KOPT-K1 (cell line): ENCODE data around the gene VIT.
"Not testable (repeated sequence)": the region's sequence is repeated elsewhere in the genome, so short reads cannot be mapped to it uniquely, and the experiment has no call there.

Experiments
- H3K27ac ChIP-seq: fragments of 200-600 bp; sonication (generic); 2 replicates; pipeline ENCODE4 v1.5.1; 2016; ENCODE audit warnings: antibody characterized with exemption, mild to moderate bottlenecking, low read depth, low read length; ENCODE audit not compliant: poor library complexity, severe bottlenecking
- H3K36me3 ChIP-seq: fragments of 200-600 bp; sonication (generic); 2 replicates; pipeline ENCODE4 v1.5.1; 2017; ENCODE audit warnings: antibody characterized with exemption, mild to moderate bottlenecking, low read length, moderate library complexity; ENCODE audit not compliant: insufficient read depth
- H3K9me3 ChIP-seq: fragments of 200-600 bp; sonication (generic); 2 replicates; pipeline ENCODE4 v1.5.1; 2017; ENCODE audit warnings: antibody characterized with exemption, low read length, mild to moderate bottlenecking; ENCODE audit not compliant: insufficient read depth, poor library complexity, severe bottlenecking

VIT gene

GRCh38 chr2:36670881-36671595 is 25.5 kb upstream of the VIT start:
- Histone ChIP-seq H3K27ac (no peak overlapping the region), H3K36me3 (no peaks in the 10 kb centered on the region), H3K9me3 (no peaks in the 10 kb centered on the region)

GRCh38 chr2:36671731-36672130 is 24.8 kb upstream of the VIT start:
- Histone ChIP-seq H3K27ac (no peak overlapping the region), H3K9me3 (no peaks in the 10 kb centered on the region), H3K36me3 (no peaks in the 10 kb centered on the region)

- no peak overlapping the region for H3K27ac ChIP-seq
- H3K9me3 ChIP-seq, result no peaks in the 10 kb centered on the region
- no peaks in the 10 kb centered on the region for H3K36me3 ChIP-seq
Measured at GRCh38 chr2:36672199-36672598, 24.3 kb upstream of the VIT start.

- Histone ChIP-seq H3K9me3 (no peaks in the 10 kb centered on the region), H3K27ac (no peak overlapping the region), H3K36me3 (no peaks in the 10 kb centered on the region)
Measured at GRCh38 chr2:36675579-36676282, 20.8 kb upstream of the VIT start.

- Histone ChIP-seq H3K36me3 (no peaks in the 10 kb centered on the region), H3K27ac (no peak overlapping the region), H3K9me3 (no peaks in the 10 kb centered on the region)
Measured at GRCh38 chr2:36676364-36676763, 20.1 kb upstream of the VIT start.

GRCh38 chr2:36677386-36677785 is 19.1 kb upstream of the VIT start:
- Histone ChIP-seq H3K27ac (no peak overlapping the region), H3K36me3 (no peaks in the 10 kb centered on the region), H3K9me3 (no peaks in the 10 kb centered on the region)

GRCh38 chr2:36677996-36678605 is 18.4 kb upstream of the VIT start:
- no peak overlapping the region for H3K27ac ChIP-seq
- H3K9me3 ChIP-seq, result no peaks in the 10 kb centered on the region
- no peaks in the 10 kb centered on the region for H3K36me3 ChIP-seq

GRCh38 chr2:36678856-36679255 is 17.7 kb upstream of the VIT start:
- H3K9me3 ChIP-seq, result no peaks in the 10 kb centered on the region
- no peak overlapping the region for H3K27ac ChIP-seq
- no peaks in the 10 kb centered on the region for H3K36me3 ChIP-seq

GRCh38 chr2:36680012-36680411 is 16.5 kb upstream of the VIT start:
- Histone ChIP-seq H3K27ac (no peak overlapping the region), H3K9me3 (no peaks in the 10 kb centered on the region), H3K36me3 (no peaks in the 10 kb centered on the region)

- H3K36me3 ChIP-seq, result no peaks in the 10 kb centered on the region
- H3K9me3 ChIP-seq, result no peaks in the 10 kb centered on the region
- no peak overlapping the region for H3K27ac ChIP-seq
Measured at GRCh38 chr2:36682562-36682961, 13.9 kb upstream of the VIT start.

- Histone ChIP-seq H3K27ac (no peak overlapping the region), H3K36me3 (no peaks in the 10 kb centered on the region), H3K9me3 (no peaks in the 10 kb centered on the region)
Measured at GRCh38 chr2:36683002-36683401, 13.5 kb upstream of the VIT start.

GRCh38 chr2:36688291-36688690 is 8.2 kb upstream of the VIT start:
- H3K27ac ChIP-seq, H3K36me3 ChIP-seq, H3K9me3 ChIP-seq: not testable (repeated sequence)

GRCh38 chr2:36689013-36689412 is 7.5 kb upstream of the VIT start:
- not testable (repeated sequence) for H3K9me3 ChIP-seq, H3K36me3 ChIP-seq

GRCh38 chr2:36692121-36692520 is 4.4 kb upstream of the VIT start:
- H3K36me3 ChIP-seq, result no peaks in the 10 kb centered on the region
- H3K27ac ChIP-seq, result no peak overlapping the region
- no peaks in the 10 kb centered on the region for H3K9me3 ChIP-seq

More at GRCh38 chr2:36689013-36689412, 7.5 kb upstream of the VIT start:
- not testable (repeated sequence) for H3K27ac ChIP-seq

- Histone ChIP-seq H3K27ac (no peak overlapping the region), H3K9me3 (no peaks in the 10 kb centered on the region)
Measured at GRCh38 chr2:36693825-36694224, 2.7 kb upstream of the VIT start.

More at GRCh38 chr2:36693825-36694224, 2.7 kb upstream of the VIT start:
- H3K36me3 ChIP-seq, result no peaks in the 10 kb centered on the region
